Neutrophil (primary cell): Measurements from ENCODE around the gene LDLRAP1.

Experiments
- H3K27ac ChIP-seq: fragments of 200-600 bp; sonication (generic); 2 replicates; pipeline ENCODE4 v1.5.1; 2016; ENCODE audit warnings: mild to moderate bottlenecking, moderate library complexity
- H3K27me3 ChIP-seq: fragments of 200-600 bp; sonication (generic); 2 replicates; pipeline ENCODE4 v1.6.0; 2016; ENCODE audit warnings: mild to moderate bottlenecking
- H3K36me3 ChIP-seq: fragments of 200-600 bp; sonication (generic); 2 replicates; pipeline ENCODE4 v1.5.1; 2017
- H3K4me1 ChIP-seq, 2 experiments: fragments of 200-600 bp in 1 of 2; sonication (generic) in 1 of 2; 1 replicate in 1 of 2; 2 replicates in 1 of 2; pipeline versions ENCODE4 v1.5.1 to v1.6.1; 2013 to 2016; ENCODE audit warnings: low read depth in 1 of 2, low read length in 1 of 2, mild to moderate bottlenecking in 1 of 2, moderate library complexity in 1 of 2; ENCODE audit not compliant: control insufficient read depth in 1 of 2, insufficient read depth in 1 of 2
- H3K4me3 ChIP-seq, 2 experiments: fragments of 200-600 bp in 1 of 2; sonication (generic) in 1 of 2; 1 replicate in 1 of 2; 2 replicates in 1 of 2; pipeline ENCODE4 v1.5.1; 2013 to 2016; ENCODE audit warnings: low read depth in 1 of 2, low read length in 1 of 2, mild to moderate bottlenecking in 1 of 2, moderate library complexity in 1 of 2
- H3K9me3 ChIP-seq: fragments of 200-600 bp; sonication (generic); 2 replicates; pipeline ENCODE4 v1.5.1; 2016
- CTCF ChIP-seq: fragments of 200-600 bp; sonication (generic); IDR thresholded peaks from 2 replicates; pipeline ENCODE4 v1.5.1; 2016; ENCODE audit warnings: antibody characterized with exemption

LDLRAP1 gene

GRCh38 chr1:25579292-25580252 lies 36.2 kb downstream of the LDLRAP1 start:
- Histone ChIP-seq H3K27ac (no peak overlapping the region), H3K4me3 (no peak overlapping the region), H3K9me3 (no peaks in the 10 kb centered on the region), H3K36me3 (no peaks in the 10 kb centered on the region), H3K4me1 (no peaks in the 10 kb centered on the region), H3K27me3 (no peaks in the 10 kb centered on the region)
- TF ChIP-seq CTCF = no peak

- Histone ChIP-seq H3K4me1 (no peaks in the 10 kb centered on the region), H3K27ac (no peak overlapping the region), H3K4me3 (no peak overlapping the region), H3K9me3 (no peaks in the 10 kb centered on the region), H3K36me3 (no peaks in the 10 kb centered on the region), H3K27me3 (no peaks in the 10 kb centered on the region)
- TF ChIP-seq CTCF = no peak
Measured at GRCh38 chr1:25580927-25581326, 37.5 kb downstream of the LDLRAP1 start.

DNA sequence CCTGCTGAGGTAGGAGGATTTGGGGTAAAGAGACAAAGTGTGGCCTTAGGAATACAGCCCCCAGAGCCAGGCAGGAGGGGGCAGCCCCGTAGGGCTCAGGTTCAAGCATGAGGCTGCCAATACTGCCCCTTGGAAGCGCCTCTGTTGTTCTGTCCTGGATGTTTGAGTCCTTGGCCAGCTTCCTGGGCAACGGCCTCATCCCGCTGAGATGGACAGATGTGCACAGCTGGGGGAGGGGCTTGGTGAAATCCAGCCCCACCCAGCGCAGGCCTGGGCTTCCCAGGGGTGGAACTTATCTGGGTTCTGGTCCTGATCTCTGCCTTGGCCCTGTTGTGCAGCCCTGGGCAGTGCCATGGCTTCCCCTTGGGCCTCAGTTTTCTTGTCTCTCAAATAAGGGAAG lies 38.4 kb downstream of the LDLRAP1 start:
- H3K27me3 ChIP-seq = no peaks in the 10 kb centered on the region
- no peak overlapping the region for H3K27ac ChIP-seq
- H3K4me3 ChIP-seq = no peak overlapping the region
- no peaks in the 10 kb centered on the region for H3K36me3 ChIP-seq
- TF ChIP-seq CTCF = no peak
- H3K9me3 ChIP-seq = no peaks in the 10 kb centered on the region
- H3K4me1 ChIP-seq = no peaks in the 10 kb centered on the region

GRCh38 chr1:25583519-25584370 lies 40.3 kb downstream of the LDLRAP1 start:
- TF ChIP-seq CTCF = no peak
- no peaks in the 10 kb centered on the region for H3K27me3 ChIP-seq
- H3K4me1 ChIP-seq = no peaks in the 10 kb centered on the region
- H3K27ac ChIP-seq = no peak overlapping the region
- H3K9me3 ChIP-seq = no peaks in the 10 kb centered on the region
- H3K36me3 ChIP-seq = no peaks in the 10 kb centered on the region
- H3K4me3 ChIP-seq = no peak overlapping the region

- TF ChIP-seq CTCF = no peak
- no peaks in the 10 kb centered on the region for H3K9me3 ChIP-seq
- no peaks in the 10 kb centered on the region for H3K4me1 ChIP-seq
- no peak overlapping the region for H3K27ac ChIP-seq
- no peaks in the 10 kb centered on the region for H3K27me3 ChIP-seq
- H3K4me3 ChIP-seq = no peak overlapping the region
- no peaks in the 10 kb centered on the region for H3K36me3 ChIP-seq
Measured at GRCh38 chr1:25586181-25586588, 42.8 kb downstream of the LDLRAP1 start.
